Liver (tissue), 9 donors: ENCODE results near the gene ATXN1. TPM values are rescaled to one million over a fixed set of nuclear protein-coding genes. Genes with fewer than 3 reads are reported as not detected.

Source experiments
- DNase-seq: peaks from one replicate; pipeline ENCODE4 v3.0.0-alpha.2; 2017; ENCODE audit warnings: low spot score
- H3K27ac ChIP-seq, 2 donors: one replicate each; pipeline ENCODE4 v1.7.0; 2013; ENCODE audit warnings: inconsistent platforms in 2 of 2, low read length in 2 of 2, control low read depth in 1 of 2, low read depth in 1 of 2, mild to moderate bottlenecking in 1 of 2
- H3K27me3 ChIP-seq, 4 donors: one replicate each; pipeline versions ENCODE4 v1.6.1 to v1.7.0; 2013; ENCODE audit warnings: low read length in 3 of 4, inconsistent platforms in 1 of 4, mild to moderate bottlenecking in 1 of 4, moderate library complexity in 1 of 4; ENCODE audit not compliant: control insufficient read depth in 4 of 4, insufficient read depth in 4 of 4
- H3K36me3 ChIP-seq, 4 donors: one replicate each; pipeline versions ENCODE4 v1.6.1 to v1.7.0; 2013; ENCODE audit warnings: low read length in 3 of 4, mild to moderate bottlenecking in 3 of 4, low read depth in 1 of 4, moderate library complexity in 1 of 4; ENCODE audit not compliant: control insufficient read depth in 4 of 4, insufficient read depth in 3 of 4
- H3K4me1 ChIP-seq, 4 donors: one replicate each; pipeline versions ENCODE4 v1.6.1 to v1.7.0; 2013; ENCODE audit warnings: low read length in 3 of 4, mild to moderate bottlenecking in 3 of 4, moderate library complexity in 1 of 4; ENCODE audit not compliant: control insufficient read depth in 4 of 4, insufficient read depth in 4 of 4
- H3K4me3 ChIP-seq, 3 donors: one replicate each; pipeline versions ENCODE4 v1.6.1 to v1.7.0; 2013; ENCODE audit warnings: low read length in 3 of 3, control low read depth in 1 of 3, low read depth in 1 of 3, mild to moderate bottlenecking in 1 of 3
- H3K9ac ChIP-seq, 2 donors: one replicate each; pipeline ENCODE4 v1.7.0; 2013; ENCODE audit warnings: low read length in 2 of 2, mild to moderate bottlenecking in 2 of 2, moderate library complexity in 2 of 2, control low read depth in 1 of 2, low read depth in 1 of 2
- H3K9me3 ChIP-seq, 4 donors: one replicate each; pipeline versions ENCODE4 v1.6.1 to v1.7.0; 2013; ENCODE audit warnings: low read length in 3 of 4; ENCODE audit not compliant: control insufficient read depth in 4 of 4
- EGR1 ChIP-seq, 2 donors: IDR thresholded peaks; 2 replicates each; pipeline ENCODE4 v1.6.1; 2016 to 2018; ENCODE audit warnings: antibody characterized with exemption in 2 of 2, low read depth in 2 of 2
- FOXA1 ChIP-seq: IDR thresholded peaks from 2 replicates; pipeline ENCODE4 v1.6.1; 2016; ENCODE audit warnings: antibody characterized with exemption
- FOXA2 ChIP-seq: IDR thresholded peaks from 2 replicates; pipeline ENCODE4 v1.6.1; 2016; ENCODE audit warnings: antibody characterized with exemption
- GABPA ChIP-seq, 2 donors: IDR thresholded peaks in 1 of 2; conservative IDR thresholded peaks in 1 of 2; 2 replicates each; pipeline ENCODE4 v1.6.1; 2016; ENCODE audit warnings: antibody characterized with exemption in 2 of 2, mild to moderate bottlenecking in 1 of 2, moderate library complexity in 1 of 2
- HNF4A ChIP-seq, 2 donors: conservative IDR thresholded peaks; 2 replicates each; pipeline ENCODE4 v1.6.1; 2016; ENCODE audit warnings: antibody characterized with exemption in 2 of 2, mild to moderate bottlenecking in 2 of 2
- HNF4G ChIP-seq: IDR thresholded peaks from 2 replicates; pipeline ENCODE4 v1.6.1; 2016; ENCODE audit warnings: antibody characterized with exemption
- NR2F2 ChIP-seq: IDR thresholded peaks from 2 replicates; pipeline ENCODE4 v1.6.1; 2016; ENCODE audit warnings: antibody characterized with exemption
- RAD21 ChIP-seq, 2 donors: IDR thresholded peaks; 2 replicates each; pipeline ENCODE4 v1.6.1; 2016; ENCODE audit warnings: antibody characterized with exemption in 2 of 2, mild to moderate bottlenecking in 2 of 2
- RXRA ChIP-seq, 2 donors: IDR thresholded peaks; 2 replicates each; pipeline ENCODE4 v1.6.1; 2017 to 2018; ENCODE audit warnings: antibody characterized with exemption in 2 of 2, mild to moderate bottlenecking in 1 of 2
- SP1 ChIP-seq: IDR thresholded peaks from 2 replicates; pipeline ENCODE4 v1.6.1; 2018; ENCODE audit warnings: antibody characterized with exemption, mild to moderate bottlenecking
- TAF1 ChIP-seq: conservative IDR thresholded peaks from 2 replicates; pipeline ENCODE4 v1.6.1; 2016; ENCODE audit warnings: antibody characterized with exemption, mild to moderate bottlenecking
- YY1 ChIP-seq: IDR thresholded peaks from 2 replicates; pipeline ENCODE4 v1.6.1; 2016; ENCODE audit warnings: antibody characterized with exemption, mild to moderate bottlenecking
- WGBS: extraction: QIAGEN DNeasy Blood & Tissue Kit; methylation state at CpG from one replicate; pipeline ENCODE4 v1.1.7; 2013; 5-methylcytosine and 5-hydroxymethylcytosine counted together
- polyA plus RNA-seq, 2 donors: library from polyadenylated mRNA; stranded (reverse) in 1 of 2; unstranded in 1 of 2; fragments of 200-250 nt in 1 of 2; fragments of >200 nt in 1 of 2; fragmentation: Nextera tagmentation in 1 of 2; extraction: Ambion mirVana in 1 of 2; gene quantifications; one replicate each; pipeline versions ENCODE4 v1.2.1 to v1.2.3, GENCODE V29; 2013 to 2015
- total RNA-seq, 2 donors: library from RNA; depleted of rRNA; stranded (reverse); fragments of >200 nt; gene quantifications; one replicate each; pipeline ENCODE4 v1.2.3, GENCODE V29; 2014
- TF ChIP-seq, protein P1 (sequence below): IDR thresholded peaks from 2 replicates; pipeline ENCODE4 v1.6.1; 2016; ENCODE audit warnings: antibody characterized with exemption
- TF ChIP-seq, protein P2 (sequence below): IDR thresholded peaks from 2 replicates; pipeline ENCODE4 v1.6.1; 2016; ENCODE audit warnings: antibody characterized with exemption
- TF ChIP-seq, protein P3 (sequence below): IDR thresholded peaks from 2 replicates; pipeline ENCODE4 v1.6.1; 2016; ENCODE audit warnings: antibody characterized with exemption, mild to moderate bottlenecking
- TF ChIP-seq, protein P4 (sequence below): fragments of 150-350 bp; IDR thresholded peaks from 2 replicates; pipeline ENCODE4 v1.5.1; 2017; ENCODE audit warnings: improper control_type of control experiment, low read depth, low read length; ENCODE audit not compliant: missing input control
- donor health status: healthy.
- donor health status: healthy.
- donor health status: healthy.
- donor health status: healthy.
- donor health status: healthy.

ATXN1 gene
- total and polyA plus RNA-seq, 4 donors: 4.3 to 29.7 (median 8.2) TPM

DNA sequence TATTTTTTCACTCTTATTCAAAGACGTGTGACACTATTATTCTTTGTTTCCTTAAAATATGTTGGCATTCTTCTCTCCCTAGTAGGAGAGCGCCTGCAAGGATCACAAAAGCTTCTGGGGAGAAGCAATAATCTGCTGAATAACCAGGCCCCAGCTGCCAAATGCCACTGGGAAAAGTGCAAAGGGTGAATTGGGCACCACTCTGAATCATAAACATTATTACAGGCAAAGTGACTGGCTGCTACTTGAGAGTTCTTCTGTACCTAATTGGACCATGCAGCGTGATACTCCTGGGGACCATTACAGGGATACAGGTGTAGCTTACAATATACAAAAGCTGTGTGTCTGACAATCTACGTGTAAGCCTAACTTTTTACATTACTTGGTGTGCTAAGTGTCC, 152.8 kb downstream of the ATXN1 start:
- Histone ChIP-seq H3K4me3 (no peak overlapping the region), H3K9ac (no peak overlapping the region), H3K36me3 (peaks cover 0 to 5% (median 4%) of the 10 kb centered on the region in 4 donors), H3K9me3 (no peaks in the 10 kb centered on the region), H3K27ac (no peak overlapping the region), H3K27me3 (no peaks in the 10 kb centered on the region), H3K4me1 (peaks cover 0 to 6% (median 0%) of the 10 kb centered on the region in 4 donors)
- TF ChIP-seq SP1: no peak
- no peak for TF ChIP-seq YY1
- TF ChIP-seq HNF4A (conservative IDR thresholded peaks at IDR 0.05): no peak
- TF ChIP-seq FOXA2: no peak
- TF ChIP-seq, protein P1, sequence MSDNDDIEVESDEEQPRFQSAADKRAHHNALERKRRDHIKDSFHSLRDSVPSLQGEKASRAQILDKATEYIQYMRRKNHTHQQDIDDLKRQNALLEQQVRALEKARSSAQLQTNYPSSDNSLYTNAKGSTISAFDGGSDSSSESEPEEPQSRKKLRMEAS: no peak
- no peak for TF ChIP-seq NR2F2
- DNase-seq: no peak
- WGBS: 88% methylated on average over 4 of the region's 4 CpGs

DNA sequence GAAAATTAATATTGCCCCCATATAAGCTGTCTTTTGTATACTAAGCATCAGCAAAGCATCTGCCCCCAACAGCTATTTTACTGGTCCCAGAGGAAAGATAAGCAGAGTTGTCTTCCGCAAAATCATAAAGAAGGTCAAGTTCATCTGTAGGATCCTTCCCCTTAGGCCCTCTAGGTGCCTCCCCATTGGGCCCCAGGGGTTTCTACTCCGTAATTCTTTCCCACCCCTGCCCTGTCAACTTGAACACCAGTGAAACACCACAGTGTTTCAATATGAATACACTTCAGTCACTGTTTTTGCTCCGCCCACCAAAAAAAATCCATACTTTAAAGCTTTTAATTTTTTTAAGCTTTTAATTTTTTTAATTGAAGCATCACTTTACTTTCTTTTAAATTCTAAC, 159.2 kb downstream of the ATXN1 start:
- TF ChIP-seq, protein P2, sequence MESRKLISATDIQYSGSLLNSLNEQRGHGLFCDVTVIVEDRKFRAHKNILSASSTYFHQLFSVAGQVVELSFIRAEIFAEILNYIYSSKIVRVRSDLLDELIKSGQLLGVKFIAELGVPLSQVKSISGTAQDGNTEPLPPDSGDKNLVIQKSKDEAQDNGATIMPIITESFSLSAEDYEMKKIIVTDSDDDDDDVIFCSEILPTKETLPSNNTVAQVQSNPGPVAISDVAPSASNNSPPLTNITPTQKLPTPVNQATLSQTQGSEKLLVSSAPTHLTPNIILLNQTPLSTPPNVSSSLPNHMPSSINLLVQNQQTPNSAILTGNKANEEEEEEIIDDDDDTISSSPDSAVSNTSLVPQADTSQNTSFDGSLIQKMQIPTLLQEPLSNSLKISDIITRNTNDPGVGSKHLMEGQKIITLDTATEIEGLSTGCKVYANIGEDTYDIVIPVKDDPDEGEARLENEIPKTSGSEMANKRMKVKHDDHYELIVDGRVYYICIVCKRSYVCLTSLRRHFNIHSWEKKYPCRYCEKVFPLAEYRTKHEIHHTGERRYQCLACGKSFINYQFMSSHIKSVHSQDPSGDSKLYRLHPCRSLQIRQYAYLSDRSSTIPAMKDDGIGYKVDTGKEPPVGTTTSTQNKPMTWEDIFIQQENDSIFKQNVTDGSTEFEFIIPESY: peak; percentile 8
- no peak for TF ChIP-seq HNF4A (conservative IDR thresholded peaks at IDR 0.05)
- TF ChIP-seq, protein P1: no peak
- no peak for TF ChIP-seq HNF4G
- no peak for TF ChIP-seq FOXA1
- Histone ChIP-seq H3K4me1 (peaks cover 0 to 2% (median 0%) of the 10 kb centered on the region in 4 donors), H3K4me3 (no peak overlapping the region), H3K27me3 (no peaks in the 10 kb centered on the region), H3K36me3 (peaks cover 0 to 4% (median 1%) of the 10 kb centered on the region in 4 donors), H3K9me3 (no peaks in the 10 kb centered on the region), H3K27ac (peak overlapping the region in 1 of 2 donors; percentile 7), H3K9ac (no peak overlapping the region)
- WGBS: 94% methylated on average over 3 of the region's 3 CpGs
- no peak for DNase-seq

DNA sequence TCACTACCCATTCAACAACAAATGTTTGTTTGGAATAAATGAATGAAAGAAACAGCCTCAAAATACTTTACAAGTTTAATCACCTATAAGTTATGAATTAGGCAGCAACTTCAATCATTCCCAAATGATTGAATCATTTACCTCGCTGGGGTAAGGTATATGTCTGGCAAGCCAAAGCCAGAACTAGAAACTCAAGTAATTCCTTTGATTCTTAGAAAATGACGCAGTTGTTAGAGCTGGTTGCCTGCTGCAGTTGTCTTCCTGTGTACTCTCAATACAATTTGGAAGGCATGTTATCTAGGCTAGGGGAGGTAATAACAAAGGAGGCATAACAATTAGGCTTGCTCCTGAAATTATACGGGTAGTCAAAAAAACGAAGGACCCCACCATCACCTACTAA, 160.6 kb downstream of the ATXN1 start:
- TF ChIP-seq FOXA1 (no peak), HNF4A (conservative IDR thresholded peaks at IDR 0.05) (no peak), EGR1 (IDR thresholded peaks at IDR 0.05; ENCODE audit: low read depth in 2 of 2) (no peak), RXRA (IDR thresholded peaks at IDR 0.05) (no peak), FOXA2 (no peak), RAD21 (IDR thresholded peaks at IDR 0.05) (no peak), GABPA (IDR thresholded peaks at IDR 0.05 in 1 of 2, conservative IDR thresholded peaks at IDR 0.05 in 1 of 2) (no peak), YY1 (no peak), TAF1 (no peak), NR2F2 (no peak), SP1 (no peak)
- TF ChIP-seq, protein P1: no peak
- TF ChIP-seq, protein P2: no peak
- TF ChIP-seq, protein P3, sequence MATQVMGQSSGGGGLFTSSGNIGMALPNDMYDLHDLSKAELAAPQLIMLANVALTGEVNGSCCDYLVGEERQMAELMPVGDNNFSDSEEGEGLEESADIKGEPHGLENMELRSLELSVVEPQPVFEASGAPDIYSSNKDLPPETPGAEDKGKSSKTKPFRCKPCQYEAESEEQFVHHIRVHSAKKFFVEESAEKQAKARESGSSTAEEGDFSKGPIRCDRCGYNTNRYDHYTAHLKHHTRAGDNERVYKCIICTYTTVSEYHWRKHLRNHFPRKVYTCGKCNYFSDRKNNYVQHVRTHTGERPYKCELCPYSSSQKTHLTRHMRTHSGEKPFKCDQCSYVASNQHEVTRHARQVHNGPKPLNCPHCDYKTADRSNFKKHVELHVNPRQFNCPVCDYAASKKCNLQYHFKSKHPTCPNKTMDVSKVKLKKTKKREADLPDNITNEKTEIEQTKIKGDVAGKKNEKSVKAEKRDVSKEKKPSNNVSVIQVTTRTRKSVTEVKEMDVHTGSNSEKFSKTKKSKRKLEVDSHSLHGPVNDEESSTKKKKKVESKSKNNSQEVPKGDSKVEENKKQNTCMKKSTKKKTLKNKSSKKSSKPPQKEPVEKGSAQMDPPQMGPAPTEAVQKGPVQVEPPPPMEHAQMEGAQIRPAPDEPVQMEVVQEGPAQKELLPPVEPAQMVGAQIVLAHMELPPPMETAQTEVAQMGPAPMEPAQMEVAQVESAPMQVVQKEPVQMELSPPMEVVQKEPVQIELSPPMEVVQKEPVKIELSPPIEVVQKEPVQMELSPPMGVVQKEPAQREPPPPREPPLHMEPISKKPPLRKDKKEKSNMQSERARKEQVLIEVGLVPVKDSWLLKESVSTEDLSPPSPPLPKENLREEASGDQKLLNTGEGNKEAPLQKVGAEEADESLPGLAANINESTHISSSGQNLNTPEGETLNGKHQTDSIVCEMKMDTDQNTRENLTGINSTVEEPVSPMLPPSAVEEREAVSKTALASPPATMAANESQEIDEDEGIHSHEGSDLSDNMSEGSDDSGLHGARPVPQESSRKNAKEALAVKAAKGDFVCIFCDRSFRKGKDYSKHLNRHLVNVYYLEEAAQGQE: no peak
- TF ChIP-seq, protein P4, sequence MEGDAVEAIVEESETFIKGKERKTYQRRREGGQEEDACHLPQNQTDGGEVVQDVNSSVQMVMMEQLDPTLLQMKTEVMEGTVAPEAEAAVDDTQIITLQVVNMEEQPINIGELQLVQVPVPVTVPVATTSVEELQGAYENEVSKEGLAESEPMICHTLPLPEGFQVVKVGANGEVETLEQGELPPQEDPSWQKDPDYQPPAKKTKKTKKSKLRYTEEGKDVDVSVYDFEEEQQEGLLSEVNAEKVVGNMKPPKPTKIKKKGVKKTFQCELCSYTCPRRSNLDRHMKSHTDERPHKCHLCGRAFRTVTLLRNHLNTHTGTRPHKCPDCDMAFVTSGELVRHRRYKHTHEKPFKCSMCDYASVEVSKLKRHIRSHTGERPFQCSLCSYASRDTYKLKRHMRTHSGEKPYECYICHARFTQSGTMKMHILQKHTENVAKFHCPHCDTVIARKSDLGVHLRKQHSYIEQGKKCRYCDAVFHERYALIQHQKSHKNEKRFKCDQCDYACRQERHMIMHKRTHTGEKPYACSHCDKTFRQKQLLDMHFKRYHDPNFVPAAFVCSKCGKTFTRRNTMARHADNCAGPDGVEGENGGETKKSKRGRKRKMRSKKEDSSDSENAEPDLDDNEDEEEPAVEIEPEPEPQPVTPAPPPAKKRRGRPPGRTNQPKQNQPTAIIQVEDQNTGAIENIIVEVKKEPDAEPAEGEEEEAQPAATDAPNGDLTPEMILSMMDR: no peak
- no peak overlapping the region for H3K4me3 ChIP-seq
- WGBS: 98% methylated on average over 4 of the region's 4 CpGs
- no peak overlapping the region for H3K9ac ChIP-seq
- peaks cover 0 to 2% (median 0%) of the 10 kb centered on the region in 4 donors for H3K4me1 ChIP-seq
- no peak overlapping the region for H3K27ac ChIP-seq
- H3K27me3 ChIP-seq: no peaks in the 10 kb centered on the region
- no peak for DNase-seq
- no peaks in the 10 kb centered on the region for H3K9me3 ChIP-seq
- H3K36me3 ChIP-seq: peaks cover 0 to 4% (median 1%) of the 10 kb centered on the region in 4 donors
